ENCODE data around the gene PHC3. TPM values are rescaled to one million over a fixed set of nuclear protein-coding genes. Genes with fewer than 3 reads are reported as not detected.

The PHC3 gene
- total RNA-seq, 1 donor from 2014 or later, result 105 TPM

DNA sequence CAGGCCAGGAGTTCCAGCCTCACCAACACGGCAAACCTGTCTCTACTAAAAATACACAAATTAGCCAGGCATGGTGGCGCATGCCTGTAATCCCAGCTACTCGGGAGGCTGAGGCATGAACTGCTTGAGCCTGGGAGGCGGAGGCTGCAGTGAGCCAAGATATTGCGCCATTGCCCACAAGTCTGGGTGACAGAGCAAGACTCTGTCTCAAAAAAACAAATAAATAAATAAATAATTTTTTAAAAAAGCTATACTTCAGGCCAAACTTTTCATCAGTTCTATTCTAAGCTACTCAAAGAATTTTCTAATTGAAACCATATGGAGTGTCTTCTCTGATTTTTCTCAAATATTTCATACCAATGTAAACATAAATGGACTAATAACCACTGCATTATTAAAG, 43.5 kb downstream of the PHC3 start:
- ChIA-PET POLR2A (interaction anchor here (0.7 kb wide), 1 partner anchor 233 kb away, joined by 6 read pairs; no protein-coding TSS in a partner anchor), CTCF (no interaction called here)
- H3K27me3 Mint-ChIP-seq, result no peaks in the 10 kb centered on the region
- no peak for ATAC-seq (ENCODE audit: low read depth)
- peaks cover 3% of the 10 kb centered on the region for H3K9me3 Mint-ChIP-seq
- peaks cover 6% of the 10 kb centered on the region for H3K4me1 Mint-ChIP-seq
- no peak for DNase-seq
- peak overlapping the region; percentile 24 for H3K27ac Mint-ChIP-seq
- peaks cover 66% of the 10 kb centered on the region for H3K36me3 Mint-ChIP-seq (ENCODE audit: low read depth)
- intact Hi-C loops (cut with micrococcal nuclease), result loop anchor here (2.0 kb wide), 1 partner anchor 17 kb away; no protein-coding TSS in a partner anchor
- TF ChIP-seq, protein P1, sequence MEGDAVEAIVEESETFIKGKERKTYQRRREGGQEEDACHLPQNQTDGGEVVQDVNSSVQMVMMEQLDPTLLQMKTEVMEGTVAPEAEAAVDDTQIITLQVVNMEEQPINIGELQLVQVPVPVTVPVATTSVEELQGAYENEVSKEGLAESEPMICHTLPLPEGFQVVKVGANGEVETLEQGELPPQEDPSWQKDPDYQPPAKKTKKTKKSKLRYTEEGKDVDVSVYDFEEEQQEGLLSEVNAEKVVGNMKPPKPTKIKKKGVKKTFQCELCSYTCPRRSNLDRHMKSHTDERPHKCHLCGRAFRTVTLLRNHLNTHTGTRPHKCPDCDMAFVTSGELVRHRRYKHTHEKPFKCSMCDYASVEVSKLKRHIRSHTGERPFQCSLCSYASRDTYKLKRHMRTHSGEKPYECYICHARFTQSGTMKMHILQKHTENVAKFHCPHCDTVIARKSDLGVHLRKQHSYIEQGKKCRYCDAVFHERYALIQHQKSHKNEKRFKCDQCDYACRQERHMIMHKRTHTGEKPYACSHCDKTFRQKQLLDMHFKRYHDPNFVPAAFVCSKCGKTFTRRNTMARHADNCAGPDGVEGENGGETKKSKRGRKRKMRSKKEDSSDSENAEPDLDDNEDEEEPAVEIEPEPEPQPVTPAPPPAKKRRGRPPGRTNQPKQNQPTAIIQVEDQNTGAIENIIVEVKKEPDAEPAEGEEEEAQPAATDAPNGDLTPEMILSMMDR (IDR thresholded peaks at IDR 0.05), result no peak
- no peak overlapping the region for H3K4me3 Mint-ChIP-seq

DNA sequence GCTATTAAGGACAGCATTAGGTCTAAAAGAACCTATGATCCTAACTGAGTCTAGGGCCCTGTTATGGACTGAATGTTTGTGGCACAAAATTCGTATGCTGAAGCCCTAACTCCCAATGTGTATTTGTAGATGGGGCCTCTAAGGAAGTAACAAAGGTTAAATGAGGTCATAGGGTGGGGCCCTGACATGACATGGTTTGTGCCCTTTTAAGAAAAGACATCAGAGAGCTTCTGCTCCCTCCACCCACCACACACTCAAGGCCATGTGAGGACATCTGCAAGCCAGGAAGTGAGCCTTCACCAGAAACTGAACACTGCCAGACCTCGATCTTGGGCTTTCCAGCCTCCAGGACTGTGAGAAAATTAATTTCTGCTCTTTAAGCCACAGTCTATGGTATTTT, 49.2 kb downstream of the PHC3 start:
- POLR2A ChIA-PET, result no interaction called here
- H3K4me1 Mint-ChIP-seq, result peaks cover 15% of the 10 kb centered on the region
- intact Hi-C loops (cut with micrococcal nuclease), result no loop called here
- peaks cover 3% of the 10 kb centered on the region for H3K9me3 Mint-ChIP-seq
- no peak overlapping the region for H3K4me3 Mint-ChIP-seq
- CTCF ChIA-PET, result no interaction called here
- peaks cover 69% of the 10 kb centered on the region for H3K36me3 Mint-ChIP-seq (ENCODE audit: low read depth)
- DNase-seq (no peak), ATAC-seq (ENCODE audit: low read depth) (no peak)
- H3K27me3 Mint-ChIP-seq, result no peaks in the 10 kb centered on the region
- no peak overlapping the region for H3K27ac Mint-ChIP-seq
- TF ChIP-seq, protein P1 (IDR thresholded peaks at IDR 0.05), result no peak

DNA sequence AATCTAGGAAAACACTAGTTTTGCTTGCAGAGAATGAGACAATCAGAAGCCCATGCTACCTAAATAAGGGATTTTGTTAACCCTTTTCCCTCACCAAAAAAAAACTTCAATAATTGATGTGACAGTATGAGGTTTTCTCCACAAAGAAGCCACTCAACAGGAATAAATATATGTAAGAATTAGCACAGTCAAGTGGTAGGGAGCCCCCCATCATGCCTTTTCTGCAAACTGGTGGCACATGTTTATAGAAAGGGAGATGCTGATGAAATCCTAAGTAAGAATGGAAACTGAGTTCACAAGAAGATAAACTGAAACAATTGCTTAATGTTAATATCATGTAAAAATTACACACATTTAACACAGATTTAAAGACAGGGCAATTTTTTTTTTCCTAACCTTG, 51.0 kb downstream of the PHC3 start:
- intact Hi-C loops (cut with micrococcal nuclease), result no loop called here
- ChIA-PET CTCF (interaction anchor here (0.6 kb wide), 1 partner anchor 103 kb away, joined by 3 read pairs; no protein-coding TSS in a partner anchor), POLR2A (no interaction called here)
- DNase-seq, result no peak
- peaks cover 3% of the 10 kb centered on the region for H3K9me3 Mint-ChIP-seq
- peaks cover 66% of the 10 kb centered on the region for H3K36me3 Mint-ChIP-seq (ENCODE audit: low read depth)
- TF ChIP-seq, protein P1 (IDR thresholded peaks at IDR 0.05), result no peak
- peak overlapping the region; percentile 24 for H3K27ac Mint-ChIP-seq
- H3K4me1 Mint-ChIP-seq, result peaks cover 20% of the 10 kb centered on the region
- H3K27me3 Mint-ChIP-seq, result no peaks in the 10 kb centered on the region
- no peak overlapping the region for H3K4me3 Mint-ChIP-seq
- ATAC-seq (ENCODE audit: low read depth), result no peak

DNA sequence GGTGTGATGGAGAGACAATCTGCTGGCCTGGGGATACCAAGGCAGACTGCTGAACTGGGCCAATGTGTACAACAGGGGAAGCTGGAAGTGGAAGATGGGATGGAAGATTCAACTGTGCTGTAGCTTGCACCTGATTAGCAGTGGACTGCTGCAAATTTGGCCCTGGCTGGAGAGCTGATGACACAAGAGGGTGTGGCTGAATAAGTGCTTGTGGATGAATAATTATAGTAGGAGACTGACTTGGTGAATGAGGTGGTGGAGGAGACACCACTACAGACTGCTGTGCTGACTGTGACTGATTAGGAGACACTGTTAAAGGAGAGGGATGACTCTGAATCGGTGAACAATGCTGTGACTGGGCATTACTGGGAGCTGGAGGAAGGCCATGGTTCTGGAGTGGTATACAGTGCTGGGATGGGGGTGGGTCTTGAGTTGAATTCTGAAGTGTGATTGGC, 52.5 kb downstream of the PHC3 start:
- intact Hi-C loops (cut with micrococcal nuclease), result loop anchor here (2.0 to 5.0 kb wide), 2 partner anchors 16 to 37 kb away; no protein-coding TSS in a partner anchor
- ChIA-PET POLR2A (interaction anchor here (0.5 to 2.2 kb wide), 7 partner anchors 15 to 162 kb away, joined by 3 to 9 read pairs (median 5); partner anchors contain the start of gene SEC62), CTCF (interaction anchor here (0.7 to 0.9 kb wide), 3 partner anchors 12 to 49 kb away, joined by 3 to 6 read pairs (median 3); no protein-coding TSS in a partner anchor)
- H3K9me3 Mint-ChIP-seq, result no peaks in the 10 kb centered on the region
- TF ChIP-seq, protein P1 (IDR thresholded peaks at IDR 0.05), result no peak
- no peak for DNase-seq
- peak overlapping the region; percentile 9 for H3K4me3 Mint-ChIP-seq
- peaks cover 59% of the 10 kb centered on the region for H3K36me3 Mint-ChIP-seq (ENCODE audit: low read depth)
- peaks cover 20% of the 10 kb centered on the region for H3K4me1 Mint-ChIP-seq
- ATAC-seq (ENCODE audit: low read depth), result peak; percentile 56
- no peaks in the 10 kb centered on the region for H3K27me3 Mint-ChIP-seq
- peak overlapping the region; percentile 57 for H3K27ac Mint-ChIP-seq

DNA sequence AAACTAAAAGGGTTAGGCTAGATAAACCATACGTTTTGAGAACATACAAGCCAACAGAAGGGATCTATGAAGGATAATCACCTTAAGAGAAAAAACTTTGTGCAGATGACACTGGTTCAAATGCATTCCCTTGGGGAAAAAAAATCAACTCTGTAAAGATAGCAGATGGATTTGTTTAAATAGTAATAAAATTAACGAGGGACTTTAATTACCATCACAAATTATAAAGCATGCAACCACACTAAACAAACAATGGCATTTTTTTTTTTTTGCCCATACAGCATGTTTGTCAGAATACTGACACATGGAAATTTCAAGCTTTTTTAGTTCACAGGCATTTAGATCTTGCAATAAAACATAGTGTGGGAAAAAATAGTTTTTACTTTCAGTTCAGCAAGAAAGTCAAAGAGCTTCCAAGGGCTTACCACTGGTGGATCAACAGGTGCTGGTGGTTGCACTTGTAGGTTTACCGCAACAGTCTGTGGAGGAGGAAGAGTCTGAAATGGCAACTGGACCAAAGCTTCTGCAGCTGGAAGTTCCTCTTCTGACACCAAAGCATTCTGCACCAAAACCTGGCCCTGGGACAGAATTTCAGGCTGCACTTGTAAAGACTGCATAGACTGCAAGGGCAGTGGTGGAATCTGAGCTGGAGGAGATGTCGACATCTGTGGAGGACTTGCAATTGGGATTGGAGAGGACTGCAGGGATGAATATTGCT, 53.1 kb downstream of the PHC3 start:
- peak; percentile 69 for ATAC-seq (ENCODE audit: low read depth)
- DNase-seq, result no peak
- CTCF ChIA-PET, result interaction anchor here (0.7 to 0.9 kb wide), 3 partner anchors 11 to 50 kb away, joined by 3 to 6 read pairs (median 3); no protein-coding TSS in a partner anchor
- POLR2A ChIA-PET, result interaction anchor here (0.5 to 2.2 kb wide), 8 partner anchors 16 to 161 kb away, joined by 3 to 9 read pairs (median 5); partner anchors contain the start of gene SEC62
- Mint-ChIP-seq H3K36me3 (ENCODE audit: low read depth) (peaks cover 53% of the 10 kb centered on the region), H3K4me1 (peaks cover 20% of the 10 kb centered on the region), H3K27me3 (no peaks in the 10 kb centered on the region), H3K27ac (peak overlapping the region; percentile 71), H3K9me3 (no peaks in the 10 kb centered on the region), H3K4me3 (peak overlapping the region; percentile 25)
- TF ChIP-seq, protein P1 (IDR thresholded peaks at IDR 0.05), result no peak
- intact Hi-C loops (cut with micrococcal nuclease), result loop anchor here (2.0 to 5.0 kb wide), 2 partner anchors 16 to 36 kb away; no protein-coding TSS in a partner anchor

Data from activated B cell treated with CpG ODN at 0.5 μM for 24 hours (primary cell).